Tibial nerve (tissue), 4 donors: ENCODE results near the gene CMSS1. TPM values are rescaled to one million over a fixed set of nuclear protein-coding genes. Genes with fewer than 3 reads are reported as not detected.

Experiments used
- DNase-seq, 2 donors: peaks; one replicate each; pipeline ENCODE4 v3.0.0-alpha.2; 2019; ENCODE audit warnings: low spot score in 2 of 2
- H3K27ac ChIP-seq, 4 donors: fragments of 200-600 bp; sonication (generic) in 3 of 4; one replicate each; pipeline ENCODE4 v1.5.1; 2017 to 2019; ENCODE audit warnings: mild to moderate bottlenecking in 1 of 4
- H3K27me3 ChIP-seq, 2 donors: fragments of 200-600 bp; sonication (generic) in 1 of 2; one replicate each; pipeline versions ENCODE4 v1.5.1 to v1.6.0; 2017 to 2019
- H3K36me3 ChIP-seq, 3 donors: fragments of 200-600 bp; sonication (generic); one replicate each; pipeline ENCODE4 v1.5.1; 2018 to 2019
- H3K4me1 ChIP-seq, 4 donors: fragments of 200-600 bp; sonication (generic) in 3 of 4; one replicate each; pipeline ENCODE4 v1.5.1; 2017 to 2019
- H3K4me3 ChIP-seq, 4 donors: fragments of 200-600 bp; sonication (generic) in 3 of 4; one replicate each; pipeline ENCODE4 v1.5.1; 2017 to 2019; ENCODE audit warnings: mild to moderate bottlenecking in 1 of 4, moderate library complexity in 1 of 4
- H3K9me3 ChIP-seq, 4 donors: fragments of 200-600 bp; sonication (generic) in 3 of 4; one replicate each; pipeline ENCODE4 v1.5.1; 2017 to 2019
- CTCF ChIP-seq, 5 experiments: fragments of 200-600 bp in 3 of 5; fragments of 450-650 bp in 2 of 5; sonication (generic) in 3 of 5; IDR thresholded peaks; one replicate each; pipeline ENCODE4 v1.5.1; 2016 to 2019; ENCODE audit warnings: antibody characterized with exemption in 5 of 5, mild to moderate bottlenecking in 3 of 5, moderate library complexity in 2 of 5
- EP300 ChIP-seq, 2 donors: sonication (generic); formaldehyde crosslinking; IDR thresholded peaks; one replicate each; pipeline ENCODE4 v1.6.1; 2017; ENCODE audit warnings: antibody characterized with exemption in 2 of 2, mild to moderate bottlenecking in 1 of 2
- POLR2A ChIP-seq, 2 donors: fragments of 450-650 bp; IDR thresholded peaks; one replicate each; pipeline ENCODE4 v1.6.1; 2017; ENCODE audit warnings: antibody characterized with exemption in 2 of 2, mild to moderate bottlenecking in 2 of 2, moderate library complexity in 2 of 2
- WGBS, 2 donors: methylation state at CpG; one replicate each; pipeline ENCODE4 v1.1.5; 2018; 5-methylcytosine and 5-hydroxymethylcytosine counted together
- total RNA-seq, 4 donors: library from RNA; depleted of rRNA; stranded (reverse); fragments of >200 nt; gene quantifications; one replicate each; pipeline ENCODE4 v1.1.0, GENCODE V29; 2016

CMSS1 gene
- total RNA-seq, 4 donors from 2014 or later, result 5.5 to 29.1 (median 15.7) TPM

GRCh38 chr3:100151024-100151707, 333.5 kb downstream of the CMSS1 start:
- no peak overlapping the region for H3K4me3 ChIP-seq
- peak overlapping the region; percentile 15 to 77 (median 52) for H3K27ac ChIP-seq
- H3K9me3 ChIP-seq, result peaks cover 0 to 17% (median 4%) of the 10 kb centered on the region in 4 donors
- peaks cover 0 to 6% (median 0%) of the 10 kb centered on the region in 4 donors for H3K4me1 ChIP-seq
- TF ChIP-seq EP300 (IDR thresholded peaks at IDR 0.05) (no peak), CTCF (IDR thresholded peaks at IDR 0.05) (no peak), POLR2A (IDR thresholded peaks at IDR 0.05) (no peak)
- 83 to 86% methylated on average over 8 of the region's 8 CpGs for WGBS, 2 donors
- H3K27me3 ChIP-seq, result no peaks in the 10 kb centered on the region
- DNase-seq, result no peak
- H3K36me3 ChIP-seq, result peaks cover 0 to 66% (median 0%) of the 10 kb centered on the region in 3 donors

- Histone ChIP-seq H3K4me1 (peaks cover 0 to 12% (median under 1%) of the 10 kb centered on the region in 4 donors), H3K27ac (no peak overlapping the region), H3K9me3 (peaks cover 0 to 21% (median 4%) of the 10 kb centered on the region in 4 donors), H3K27me3 (no peaks in the 10 kb centered on the region), H3K4me3 (no peak overlapping the region), H3K36me3 (peaks cover 0 to 61% (median 0%) of the 10 kb centered on the region in 3 donors)
- TF ChIP-seq POLR2A (IDR thresholded peaks at IDR 0.05), result no peak
- no peak for TF ChIP-seq CTCF (IDR thresholded peaks at IDR 0.05)
- TF ChIP-seq EP300 (IDR thresholded peaks at IDR 0.05), result no peak
- no peak for DNase-seq
- WGBS, 2 donors, result 97 to 98% methylated on average over 1 of the region's 1 CpG
These were observed 336.5 kb downstream of the CMSS1 start for GRCh38 chr3:100154171-100154570.

- H3K4me3 ChIP-seq, result no peak overlapping the region
- H3K4me1 ChIP-seq, result peaks cover 0 to 21% (median 5%) of the 10 kb centered on the region in 4 donors
- H3K36me3 ChIP-seq, result peaks cover 0 to 61% (median 0%) of the 10 kb centered on the region in 3 donors
- DNase-seq, result no peak
- H3K27me3 ChIP-seq, result no peaks in the 10 kb centered on the region
- peaks cover 0 to 21% (median 4%) of the 10 kb centered on the region in 4 donors for H3K9me3 ChIP-seq
- no peak overlapping the region for H3K27ac ChIP-seq
- TF ChIP-seq POLR2A (IDR thresholded peaks at IDR 0.05), result no peak
- no peak for TF ChIP-seq EP300 (IDR thresholded peaks at IDR 0.05)
- no peak for TF ChIP-seq CTCF (IDR thresholded peaks at IDR 0.05)
These were observed 337.5 kb downstream of the CMSS1 start for GRCh38 chr3:100155128-100155527.

GRCh38 chr3:100155590-100155989, 337.9 kb downstream of the CMSS1 start:
- DNase-seq, result no peak
- Histone ChIP-seq H3K4me3 (no peak overlapping the region), H3K27me3 (no peaks in the 10 kb centered on the region), H3K27ac (no peak overlapping the region), H3K9me3 (peaks cover 0 to 21% (median 4%) of the 10 kb centered on the region in 4 donors), H3K4me1 (peaks cover 0 to 19% (median 5%) of the 10 kb centered on the region in 4 donors), H3K36me3 (peaks cover 0 to 61% (median 0%) of the 10 kb centered on the region in 3 donors)
- no peak for TF ChIP-seq CTCF (IDR thresholded peaks at IDR 0.05)

GRCh38 chr3:100157685-100158084, 340.0 kb downstream of the CMSS1 start:
- H3K27me3 ChIP-seq, result no peaks in the 10 kb centered on the region
- no peak overlapping the region for H3K27ac ChIP-seq
- H3K4me1 ChIP-seq, result peaks cover 0 to 23% (median 5%) of the 10 kb centered on the region in 4 donors
- 82 to 92% methylated on average over 2 of the region's 2 CpGs for WGBS, 2 donors
- peaks cover 0 to 42% (median 0%) of the 10 kb centered on the region in 3 donors for H3K36me3 ChIP-seq
- H3K9me3 ChIP-seq, result peaks cover 0 to 21% (median 4%) of the 10 kb centered on the region in 4 donors
- no peak for DNase-seq
- H3K4me3 ChIP-seq, result no peak overlapping the region
- TF ChIP-seq POLR2A (IDR thresholded peaks at IDR 0.05) (no peak), CTCF (IDR thresholded peaks at IDR 0.05) (no peak), EP300 (IDR thresholded peaks at IDR 0.05) (no peak)
